Measurements from ENCODE around the gene ZNF385C.

DNA sequence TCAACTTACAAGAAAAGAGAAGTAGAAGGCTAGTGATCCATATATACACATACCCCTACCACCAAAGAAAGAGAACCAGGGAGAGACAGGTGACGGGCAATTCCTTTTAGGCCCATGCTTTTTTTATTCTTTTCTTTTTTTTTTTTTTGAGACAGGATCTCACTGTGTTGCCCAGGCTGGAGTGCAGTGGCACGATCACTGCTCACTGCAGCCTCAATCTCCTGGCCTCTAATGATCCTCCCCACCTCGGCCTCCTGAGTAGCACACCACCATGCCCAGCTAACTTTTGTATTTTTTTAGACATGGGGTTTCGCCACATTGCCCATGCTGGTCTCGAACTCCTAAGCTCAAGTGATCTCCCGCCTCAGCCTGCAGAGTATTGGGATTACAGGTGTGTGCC is 29.1 kb upstream of the ZNF385C start:
- TF ChIP-seq, protein P1, sequence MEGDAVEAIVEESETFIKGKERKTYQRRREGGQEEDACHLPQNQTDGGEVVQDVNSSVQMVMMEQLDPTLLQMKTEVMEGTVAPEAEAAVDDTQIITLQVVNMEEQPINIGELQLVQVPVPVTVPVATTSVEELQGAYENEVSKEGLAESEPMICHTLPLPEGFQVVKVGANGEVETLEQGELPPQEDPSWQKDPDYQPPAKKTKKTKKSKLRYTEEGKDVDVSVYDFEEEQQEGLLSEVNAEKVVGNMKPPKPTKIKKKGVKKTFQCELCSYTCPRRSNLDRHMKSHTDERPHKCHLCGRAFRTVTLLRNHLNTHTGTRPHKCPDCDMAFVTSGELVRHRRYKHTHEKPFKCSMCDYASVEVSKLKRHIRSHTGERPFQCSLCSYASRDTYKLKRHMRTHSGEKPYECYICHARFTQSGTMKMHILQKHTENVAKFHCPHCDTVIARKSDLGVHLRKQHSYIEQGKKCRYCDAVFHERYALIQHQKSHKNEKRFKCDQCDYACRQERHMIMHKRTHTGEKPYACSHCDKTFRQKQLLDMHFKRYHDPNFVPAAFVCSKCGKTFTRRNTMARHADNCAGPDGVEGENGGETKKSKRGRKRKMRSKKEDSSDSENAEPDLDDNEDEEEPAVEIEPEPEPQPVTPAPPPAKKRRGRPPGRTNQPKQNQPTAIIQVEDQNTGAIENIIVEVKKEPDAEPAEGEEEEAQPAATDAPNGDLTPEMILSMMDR (IDR thresholded peaks at IDR 0.05 in 4 of 5, conservative IDR thresholded peaks at IDR 0.05 in 1 of 5) = no peak
- no peak for TF ChIP-seq POLR2A (IDR thresholded peaks at IDR 0.05)

Measured in gastrocnemius medialis (tissue), 4 donors.